A549 (cell line): ENCODE measurements around the gene HELLS. TPM values are rescaled to one million over a fixed set of nuclear protein-coding genes. Genes with fewer than 3 reads are reported as not detected.
"Not testable (repeated sequence)": the region's sequence is repeated elsewhere in the genome, so short reads cannot be mapped to it uniquely, and the experiment has no call there.

ENCODE experiments used
- ATAC-seq, 2 experiments: fragments of 200-7000 bp in 1 of 2; fragments of >200 bp in 1 of 2; cut with Nextera tagmentation in 1 of 2; cut with Tn5 transposase in 1 of 2; 3 replicates each; pipeline versions ENCODE4 v1.8.0 to v1.9.1; 2018 to 2020; ENCODE audit warnings: mild to moderate bottlenecking in 1 of 2, moderate library complexity in 1 of 2
- CTCF ChIA-PET: fragments of 300-600 bp; sonication (Branson Sonifier 250); formaldehyde crosslinking; extraction: SDS; loops from one replicate; lab custom pipeline; 2021; ENCODE audit warnings: antibody characterized with exemption, inconsistent platforms; lab: Yijun Ruan, JAX
- POLR2A ChIA-PET: fragments of 350-600 bp; formaldehyde crosslinking; extraction: SDS; loops from one replicate; lab custom pipeline; 2021; ENCODE audit warnings: antibody characterized with exemption, inconsistent platforms; lab: Yijun Ruan, JAX
- DNase-seq, 2 experiments: peaks; one replicate each; pipeline versions ENCODE4 v3.0.0 to v3.0.0-alpha.2; 2011 to 2016; ENCODE audit warnings: low read depth in 1 of 2, low spot score in 1 of 2
- FAIRE-seq: peaks from 2 replicates; lab custom pipeline; 2011; peaks lifted over from hg19 to GRCh38; lab: Jason Lieb, UNC
- H3K27ac ChIP-seq, 2 experiments: fragments of >200 bp; sonication (Bioruptor Twin); formaldehyde crosslinking; 3 replicates each; pipeline ENCODE4 v1.5.1; 2016 to 2017
- H3K4me1 ChIP-seq: fragments of >200 bp; sonication (Bioruptor Twin); formaldehyde crosslinking; 3 replicates; pipeline ENCODE4 v1.6.1; 2016
- H3K4me2 ChIP-seq: fragments of >200 bp; sonication (Bioruptor Twin); formaldehyde crosslinking; 3 replicates; pipeline ENCODE4 v1.6.1; 2016
- H3K4me3 ChIP-seq: fragments of >200 bp; sonication (Bioruptor Twin); formaldehyde crosslinking; 3 replicates; pipeline ENCODE4 v1.5.1; 2016
- H3K9me3 ChIP-seq: fragments of >200 bp; sonication (Bioruptor Twin); formaldehyde crosslinking; 3 replicates; pipeline ENCODE4 v1.6.1; 2016
- CBX8 ChIP-seq: fragments of 200-600 bp; sonication (generic); IDR thresholded peaks from 2 replicates; pipeline ENCODE4 v1.6.1; 2016
- CHD2 ChIP-seq: fragments of 150-350 bp; IDR thresholded peaks from 2 replicates; pipeline ENCODE4 v1.6.1; 2014; ENCODE audit warnings: low read length; ENCODE audit not compliant: partially characterized antibody
- EHF ChIP-seq: fragments of 250-450 bp; sonication (Bioruptor Pico); IDR thresholded peaks from 2 replicates; pipeline ENCODE4 v1.5.0; 2020; ENCODE audit warnings: mild to moderate bottlenecking
- ELK1 ChIP-seq: fragments of 150-350 bp; IDR thresholded peaks from 2 replicates; pipeline ENCODE4 v1.6.1; 2014; ENCODE audit warnings: low read depth, mild to moderate bottlenecking, low read length
- EP300 ChIP-seq, 2 experiments: fragments of >200 bp; sonication (Bioruptor Twin); formaldehyde crosslinking; IDR thresholded peaks; 2 replicates in 1 of 2; 3 replicates in 1 of 2; pipeline ENCODE4 v1.6.1; 2016 to 2017
- ESRRA ChIP-seq: fragments of 150-350 bp; IDR thresholded peaks from 2 replicates; pipeline ENCODE4 v1.6.1; 2014; ENCODE audit warnings: mild to moderate bottlenecking, low read length, borderline replicate concordance
- GATA3 ChIP-seq: IDR thresholded peaks from 2 replicates; pipeline ENCODE4 v1.6.1; 2012; ENCODE audit warnings: borderline replicate concordance
- HEYL ChIP-seq: fragments of 250-450 bp; sonication (Bioruptor Pico); IDR thresholded peaks from 2 replicates; pipeline ENCODE4 v1.8.0; 2021; ENCODE audit warnings: mild to moderate bottlenecking, moderate library complexity
- HOXB13 ChIP-seq: fragments of 250-450 bp; sonication (Bioruptor Pico); IDR thresholded peaks from 2 replicates; pipeline ENCODE4 v1.5.0; 2020; ENCODE audit warnings: low read depth, mild to moderate bottlenecking, moderate library complexity
- KDM1A ChIP-seq: fragments of 200-600 bp; sonication (generic); IDR thresholded peaks from 2 replicates; pipeline ENCODE4 v1.6.1; 2016; ENCODE audit warnings: low read depth, mild to moderate bottlenecking
- KDM5A ChIP-seq: fragments of 200-600 bp; sonication (generic); IDR thresholded peaks from 2 replicates; pipeline ENCODE4 v1.6.1; 2016; ENCODE audit warnings: antibody characterized with exemption, mild to moderate bottlenecking
- MAFK ChIP-seq: fragments of 450-650 bp; IDR thresholded peaks from 2 replicates; pipeline ENCODE4 v1.6.1; 2014; ENCODE audit not compliant: partially characterized antibody
- MAX ChIP-seq: IDR thresholded peaks from 2 replicates; pipeline ENCODE4 v1.6.1; 2012
- MYC ChIP-seq: IDR thresholded peaks from 2 replicates; pipeline ENCODE4 v1.6.1; 2012; ENCODE audit warnings: mild to moderate bottlenecking, inconsistent platforms, low read length, improper control_type of control experiment, borderline replicate concordance
- NFE2L2 ChIP-seq: fragments of 150-350 bp; conservative IDR thresholded peaks from 2 replicates; pipeline ENCODE4 v1.6.1; 2014; ENCODE audit warnings: low read length
- PHF8 ChIP-seq: fragments of 200-600 bp; sonication (generic); IDR thresholded peaks from 2 replicates; pipeline ENCODE4 v1.6.1; 2016; ENCODE audit warnings: low read depth, mild to moderate bottlenecking, antibody characterized with exemption, moderate library complexity, borderline replicate concordance
- RAD21 ChIP-seq, 2 experiments: fragments of >200 bp in 1 of 2; sonication (Bioruptor Twin) in 1 of 2; formaldehyde crosslinking in 1 of 2; IDR thresholded peaks in 1 of 2; conservative IDR thresholded peaks in 1 of 2; 2 replicates in 1 of 2; 3 replicates in 1 of 2; pipeline ENCODE4 v1.6.1; 2012 to 2018; ENCODE audit warnings: inconsistent platforms in 1 of 2
- RARB ChIP-seq: fragments of 250-450 bp; sonication (Bioruptor Pico); IDR thresholded peaks from 2 replicates; pipeline ENCODE4 v1.8.0; 2021; ENCODE audit warnings: mild to moderate bottlenecking, moderate library complexity
- RNF2 ChIP-seq: fragments of 200-600 bp; sonication (generic); IDR thresholded peaks from 2 replicates; pipeline ENCODE4 v1.6.1; 2016; ENCODE audit warnings: low read depth, mild to moderate bottlenecking, antibody characterized with exemption, moderate library complexity, borderline replicate concordance
- TFCP2L1 ChIP-seq: fragments of 250-450 bp; sonication (Bioruptor Pico); IDR thresholded peaks from 2 replicates; pipeline ENCODE4 v1.5.0; 2021; ENCODE audit warnings: mild to moderate bottlenecking
- USF2 ChIP-seq: fragments of 450-650 bp; IDR thresholded peaks from 2 replicates; pipeline ENCODE4 v1.6.1; 2014; ENCODE audit warnings: antibody characterized with exemption
- ZC3H11A ChIP-seq: fragments of 450-650 bp; IDR thresholded peaks from 2 replicates; pipeline ENCODE4 v1.6.1; 2014; ENCODE audit warnings: antibody characterized with exemption, mild to moderate bottlenecking
- ZFP36 ChIP-seq: fragments of 450-650 bp; IDR thresholded peaks from 2 replicates; pipeline ENCODE4 v1.6.1; 2014; ENCODE audit warnings: borderline replicate concordance; ENCODE audit not compliant: partially characterized antibody
- WGBS: methylation state at CpG from one replicate; pipeline ENCODE4 v1.1.6; 2017; ENCODE audit errors: missing lambda C conversion rate; 5-methylcytosine and 5-hydroxymethylcytosine counted together
- polyA plus RNA-seq, 4 experiments: library from polyadenylated mRNA; depleted of rRNA in 3 of 4; stranded (reverse); fragments of >200 nt; fragmentation: RNase III in 1 of 4; extraction: RNeasy Plus Mini Kit Qiagen cat#74134 plus additional on column Dnase treatment in 1 of 4; gene quantifications; 2 replicates in 3 of 4; 3 replicates in 1 of 4; pipeline ENCODE4 v1.2.3, GENCODE V29; 2011 to 2017
- TF ChIP-seq, protein P1 (sequence below): fragments of 250-450 bp; sonication (Bioruptor Pico); IDR thresholded peaks from 2 replicates; pipeline ENCODE4 v1.5.0; 2020; ENCODE audit warnings: low read depth, mild to moderate bottlenecking, moderate library complexity
- TF ChIP-seq, protein P2 (sequence below): IDR thresholded peaks from 2 replicates; pipeline ENCODE4 v1.6.1; 2012

Gene HELLS
- polyA plus RNA-seq, 2 of the 4 experiments (the other 2 are of a cell fraction) = 52.3 to 62.0 TPM

GRCh38 chr10:94632954-94633353 lies 87.4 kb downstream of the HELLS start:
- H3K9me3 ChIP-seq = peaks cover 25% of the 10 kb centered on the region
- TF ChIP-seq CBX8 (no peak), RNF2 (no peak), EHF (no peak), ESRRA (no peak), MAFK (no peak), ZC3H11A (no peak), ZFP36 (peak; percentile 52)
- TF ChIP-seq, protein P1, sequence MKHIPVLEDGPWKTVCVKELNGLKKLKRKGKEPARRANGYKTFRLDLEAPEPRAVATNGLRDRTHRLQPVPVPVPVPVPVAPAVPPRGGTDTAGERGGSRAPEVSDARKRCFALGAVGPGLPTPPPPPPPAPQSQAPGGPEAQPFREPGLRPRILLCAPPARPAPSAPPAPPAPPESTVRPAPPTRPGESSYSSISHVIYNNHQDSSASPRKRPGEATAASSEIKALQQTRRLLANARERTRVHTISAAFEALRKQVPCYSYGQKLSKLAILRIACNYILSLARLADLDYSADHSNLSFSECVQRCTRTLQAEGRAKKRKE (CRISPR knock-in tag) = no peak
- TF ChIP-seq, all 56 proteins: peak for 1
- ATAC-seq (no peak), FAIRE-seq (no peak), DNase-seq (no peak)
- 91% methylated on average over 1 of the region's 1 CpG for WGBS
- ChIA-PET POLR2A (no interaction called here), CTCF (interaction anchor here (1.4 kb wide), 1 partner anchor 569 kb away, joined by 4 read pairs; no protein-coding TSS in a partner anchor)
- Histone ChIP-seq H3K27ac (no peak overlapping the region), H3K4me3 (no peak overlapping the region), H3K4me1 (peaks cover 6% of the 10 kb centered on the region; the same call in 1 of the 3 replicates), H3K4me2 (no peak overlapping the region)

DNA sequence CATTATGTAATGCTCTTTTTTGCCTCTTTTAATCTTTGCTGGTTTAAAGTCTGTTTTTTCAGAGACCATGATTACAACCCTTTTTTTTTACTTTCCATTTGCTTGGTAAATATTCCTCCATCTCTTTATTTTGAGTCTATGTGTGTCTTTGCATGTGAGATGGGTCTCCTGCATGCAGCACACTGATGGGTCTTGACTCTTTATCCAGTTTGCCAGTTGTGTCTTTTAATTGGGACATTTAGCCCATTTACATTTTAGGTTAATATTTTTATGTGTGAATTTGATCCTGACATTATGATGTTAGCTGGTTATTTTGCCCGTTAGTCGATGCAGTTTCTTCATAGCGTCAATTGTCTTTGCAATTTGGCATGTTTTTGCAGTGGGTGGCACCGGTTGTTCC lies 92.5 kb downstream of the HELLS start:
- H3K4me3 ChIP-seq, H3K27ac ChIP-seq, ATAC-seq, FAIRE-seq, H3K4me2 ChIP-seq, H3K4me1 ChIP-seq, DNase-seq, POLR2A ChIA-PET: not testable (repeated sequence)
- H3K9me3 ChIP-seq = peaks cover 32% of the 10 kb centered on the region
- CTCF ChIA-PET = interaction anchor here (0.7 kb wide), 1 partner anchor 93 kb away, joined by 3 read pairs; no protein-coding TSS in a partner anchor
- WGBS = 86% methylated on average over 4 of the region's 4 CpGs

GRCh38 chr10:94639902-94640301 lies 94.3 kb downstream of the HELLS start:
- ChIA-PET POLR2A (no interaction called here), CTCF (interaction anchor here (0.6 kb wide), 1 partner anchor 914 kb away, joined by 5 read pairs; no protein-coding TSS in a partner anchor)
- WGBS = 79% methylated on average over 7 of the region's 8 CpGs
- no peak for DNase-seq
- no peak for FAIRE-seq
- Histone ChIP-seq H3K4me3 (no peak overlapping the region), H3K27ac (no peak overlapping the region), H3K4me1 (peaks cover 7% of the 10 kb centered on the region; the same call in 1 of the 3 replicates), H3K4me2 (no peak overlapping the region), H3K9me3 (peaks cover 21% of the 10 kb centered on the region; the same call in 2 of the 3 replicates)
- no peak for ATAC-seq
- TF ChIP-seq RAD21 (conservative IDR thresholded peaks at IDR 0.05 in 1 of 2, IDR thresholded peaks at IDR 0.05 in 1 of 2) (no peak), HEYL (CRISPR knock-in tag) (no peak), PHF8 (no peak), HOXB13 (no peak), CHD2 (no peak), NFE2L2 (no peak), ZFP36 (no peak), KDM5A (no peak), GATA3 (no peak), MYC (no peak), MAX (no peak), KDM1A (no peak), TFCP2L1 (CRISPR knock-in tag) (no peak), USF2 (no peak), ELK1 (no peak), RARB (CRISPR knock-in tag) (no peak), EP300 (IDR thresholded peaks at IDR 0.05) (no peak), EHF (no peak)
- TF ChIP-seq, protein P2, sequence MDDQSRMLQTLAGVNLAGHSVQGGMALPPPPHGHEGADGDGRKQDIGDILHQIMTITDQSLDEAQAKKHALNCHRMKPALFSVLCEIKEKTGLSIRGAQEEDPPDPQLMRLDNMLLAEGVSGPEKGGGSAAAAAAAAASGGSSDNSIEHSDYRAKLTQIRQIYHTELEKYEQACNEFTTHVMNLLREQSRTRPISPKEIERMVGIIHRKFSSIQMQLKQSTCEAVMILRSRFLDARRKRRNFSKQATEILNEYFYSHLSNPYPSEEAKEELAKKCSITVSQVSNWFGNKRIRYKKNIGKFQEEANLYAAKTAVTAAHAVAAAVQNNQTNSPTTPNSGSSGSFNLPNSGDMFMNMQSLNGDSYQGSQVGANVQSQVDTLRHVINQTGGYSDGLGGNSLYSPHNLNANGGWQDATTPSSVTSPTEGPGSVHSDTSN = no peak
